22Rv1 (cell line): Measurements from ENCODE around the gene SUCLG2.

Source experiments
- CTCF ChIP-seq: fragments of 450-650 bp; IDR thresholded peaks from 2 replicates; pipeline ENCODE4 v1.5.1; 2017; ENCODE audit warnings: mild to moderate bottlenecking
- ZFX ChIP-seq: fragments of 450-650 bp; IDR thresholded peaks from 2 replicates; pipeline ENCODE4 v1.6.1; 2017; ENCODE audit warnings: antibody characterized with exemption, borderline replicate concordance

GRCh38 chr3:67653425-67654098 is 850 bp downstream of the SUCLG2 start:
- TF ChIP-seq CTCF (no peak), ZFX (no peak)
